GM12878 (cell line): ENCODE data around the gene STAT5A. TPM values are rescaled to one million over a fixed set of nuclear protein-coding genes. Genes with fewer than 3 reads are reported as not detected.

Source experiments
- ATAC-seq: fragments of 200-7000 bp; cut with Tn5 transposase; 3 replicates; pipeline ENCODE4 v1.9.1; 2020; ENCODE audit warnings: mild to moderate bottlenecking, moderate library complexity
- BruUV-seq: library from RNA; stranded (reverse); fragments of 400-500 nt; replicated peaks from 2 replicates; lab custom pipeline; 2021; lab: Mats Ljungman, UMichigan
- CTCF ChIA-PET: fragments of 300-600 bp; sonication (Branson Sonifier 250); formaldehyde crosslinking; extraction: SDS; loops from one replicate; lab custom pipeline; 2021; ENCODE audit warnings: inconsistent platforms; lab: Yijun Ruan, JAX
- POLR2A ChIA-PET: fragments of 350-600 bp; formaldehyde crosslinking; extraction: SDS; loops from one replicate; lab custom pipeline; 2021; ENCODE audit warnings: inconsistent platforms; lab: Charles Lee
- RAD21 ChIA-PET: fragments of 300-600 bp; sonication (Branson Sonifier 250); formaldehyde crosslinking; loops from one replicate; lab custom pipeline; 2023; ENCODE audit warnings: antibody characterized with exemption; ENCODE audit not compliant: unreplicated experiment; lab: Charles Lee
- SMC1A ChIA-PET: fragments of 300-600 bp; sonication (Branson Sonifier 250); formaldehyde crosslinking; loops from one replicate; lab custom pipeline; 2023; ENCODE audit not compliant: unreplicated experiment, uncharacterized antibody; lab: Charles Lee
- DNase-seq: peaks from one replicate; pipeline ENCODE4 v3.0.0-alpha.2; 2011; ENCODE audit warnings: low read depth, low spot score
- FAIRE-seq: peaks from 3 replicates; lab custom pipeline; 2011; peaks lifted over from hg19 to GRCh38; lab: Jason Lieb, UNC
- H2AFZ ChIP-seq: 2 replicates; pipeline ENCODE4 v1.6.0; 2011; ENCODE audit warnings: low read depth, low read length, control low read depth; ENCODE audit not compliant: control insufficient read depth
- H3K27ac ChIP-seq: 2 replicates; pipeline ENCODE4 v1.5.1; 2011; ENCODE audit warnings: control low read depth; ENCODE audit not compliant: control insufficient read depth, insufficient read depth
- H3K27me3 ChIP-seq, 2 experiments: replicated peaks in 1 of 2; 2 replicates each; pipeline versions ENCODE4 v1.6.0 to v1.6.1; 2011; ENCODE audit warnings: low read length in 1 of 2; ENCODE audit not compliant: control insufficient read depth in 2 of 2, insufficient read depth in 2 of 2
- H3K36me3 ChIP-seq, 2 experiments: 2 replicates each; pipeline ENCODE4 v1.5.1; 2011; ENCODE audit warnings: low read length in 1 of 2; ENCODE audit not compliant: control insufficient read depth in 2 of 2, insufficient read depth in 2 of 2
- H3K4me1 ChIP-seq: 2 replicates; pipeline ENCODE4 v1.6.1; 2011; ENCODE audit warnings: mild to moderate bottlenecking, low read length, moderate library complexity, mixed read lengths; ENCODE audit not compliant: control insufficient read depth, insufficient read depth
- H3K4me2 ChIP-seq: 2 replicates; pipeline ENCODE4 v1.6.0; 2011; ENCODE audit warnings: control low read depth; ENCODE audit not compliant: control insufficient read depth, insufficient read depth
- H3K4me3 ChIP-seq: fragments of 200-600 bp; sonication (generic); 2 replicates; pipeline ENCODE4 v1.5.1; 2016
- H3K79me2 ChIP-seq: 2 replicates; pipeline ENCODE4 v1.6.0; 2011; ENCODE audit warnings: low read length; ENCODE audit not compliant: control insufficient read depth, insufficient read depth
- H3K9ac ChIP-seq: 2 replicates; pipeline ENCODE4 v1.8.0; 2011; ENCODE audit warnings: low read length, control low read depth, mixed read lengths; ENCODE audit not compliant: control insufficient read depth, insufficient read depth
- H3K9me3 ChIP-seq: replicated peaks from 3 replicates; pipeline ENCODE4 v1.5.1; 2011; ENCODE audit warnings: mild to moderate bottlenecking, low read length; ENCODE audit not compliant: control insufficient read depth, insufficient read depth
- H4K20me1 ChIP-seq: 2 replicates; pipeline ENCODE4 v1.6.0; 2011; ENCODE audit not compliant: control insufficient read depth, insufficient read depth
- CREM ChIP-seq: IDR thresholded peaks from 2 replicates; pipeline ENCODE4 v1.6.1; 2014; ENCODE audit warnings: antibody characterized with exemption, low read depth
- IRF4 ChIP-seq: IDR thresholded peaks from 2 replicates; pipeline ENCODE4 v1.6.1; 2011; ENCODE audit warnings: low read depth, low read length
- NFIC ChIP-seq: IDR thresholded peaks from 2 replicates; pipeline ENCODE4 v1.6.1; 2012; ENCODE audit warnings: low read depth, mild to moderate bottlenecking, inconsistent platforms, low read length, moderate library complexity
- NR2F1 ChIP-seq: fragments of 450-650 bp; conservative IDR thresholded peaks from 2 replicates; pipeline ENCODE4 v1.6.1; 2017; ENCODE audit warnings: mild to moderate bottlenecking
- RAD51 ChIP-seq: fragments of 450-650 bp; IDR thresholded peaks from 2 replicates; pipeline ENCODE4 v1.6.1; 2016; ENCODE audit warnings: moderate library complexity, mild to moderate bottlenecking, inconsistent platforms
- RUNX3 ChIP-seq: IDR thresholded peaks from 2 replicates; pipeline ENCODE4 v1.6.1; 2012; ENCODE audit warnings: low read length, inconsistent platforms
- WGBS: methylation state at CpG from one replicate; pipeline ENCODE4 v1.1.6; 2016; ENCODE audit warnings: low lambda C conversion rate; ENCODE audit not compliant: insufficient replicate concordance, insufficient coverage; ENCODE audit errors: missing lambda C conversion rate; 5-methylcytosine and 5-hydroxymethylcytosine counted together
- in situ Hi-C: fragments of 300-500 bp; cut with MboI; formaldehyde crosslinking; loops from 9 replicates; pipeline ENCODE4 v1.14.3; 2018; ENCODE audit warnings: mixed read lengths
- intact Hi-C: fragments of 100-400 bp; cut with micrococcal nuclease; formaldehyde crosslinking; loops from one replicate; pipeline ENCODE4 v1.14.2; 2022; ENCODE audit not compliant: unreplicated experiment
- polyA plus RNA-seq, 11 experiments: library from polyadenylated mRNA; depleted of rRNA in 4 of 11; unstranded in 6 of 11; stranded (reverse) in 5 of 11; fragments of >200 nt; fragmentation: Nextera tagmentation in 4 of 11; fragmentation: Illumina TruSeq in 1 of 11; extraction: Ambion mirVana in 4 of 11; extraction: Trizol in 1 of 11; gene quantifications; 1 replicate in 1 of 11; 2 replicates in 10 of 11; pipeline versions ENCODE4 v1.2.1 to v1.2.3, GENCODE V29; 2011 to 2016; ENCODE audit warnings: inconsistent platforms in 2 of 11, missing spikeins in 2 of 11, low read depth in 1 of 11
- total RNA-seq, 4 experiments: library from RNA; depleted of rRNA in 3 of 4; stranded (reverse); fragments of >200 nt in 3 of 4; fragmentation: Illumina TruSeq in 1 of 4; extraction: Trizol in 1 of 4; gene quantifications; 2 replicates each; pipeline versions ENCODE4 v1.2.1 to v1.2.3, GENCODE V29; 2013 to 2021
- TF ChIP-seq, protein P1 (sequence below): fragments of 450-650 bp; IDR thresholded peaks from 2 replicates; pipeline ENCODE4 v1.6.1; 2016; ENCODE audit warnings: mild to moderate bottlenecking, moderate library complexity, borderline replicate concordance
- TF ChIP-seq, protein P2 (sequence below): IDR thresholded peaks from 2 replicates; pipeline ENCODE4 v1.6.1; 2012; ENCODE audit warnings: low read length, inconsistent platforms

The STAT5A gene
- total and polyA plus RNA-seq, 10 of the 15 experiments (the other 5 are each of a cell fraction or from before 2014, with no cell fraction given) = 14.8 to 86.4 (median 41.5) TPM

DNA sequence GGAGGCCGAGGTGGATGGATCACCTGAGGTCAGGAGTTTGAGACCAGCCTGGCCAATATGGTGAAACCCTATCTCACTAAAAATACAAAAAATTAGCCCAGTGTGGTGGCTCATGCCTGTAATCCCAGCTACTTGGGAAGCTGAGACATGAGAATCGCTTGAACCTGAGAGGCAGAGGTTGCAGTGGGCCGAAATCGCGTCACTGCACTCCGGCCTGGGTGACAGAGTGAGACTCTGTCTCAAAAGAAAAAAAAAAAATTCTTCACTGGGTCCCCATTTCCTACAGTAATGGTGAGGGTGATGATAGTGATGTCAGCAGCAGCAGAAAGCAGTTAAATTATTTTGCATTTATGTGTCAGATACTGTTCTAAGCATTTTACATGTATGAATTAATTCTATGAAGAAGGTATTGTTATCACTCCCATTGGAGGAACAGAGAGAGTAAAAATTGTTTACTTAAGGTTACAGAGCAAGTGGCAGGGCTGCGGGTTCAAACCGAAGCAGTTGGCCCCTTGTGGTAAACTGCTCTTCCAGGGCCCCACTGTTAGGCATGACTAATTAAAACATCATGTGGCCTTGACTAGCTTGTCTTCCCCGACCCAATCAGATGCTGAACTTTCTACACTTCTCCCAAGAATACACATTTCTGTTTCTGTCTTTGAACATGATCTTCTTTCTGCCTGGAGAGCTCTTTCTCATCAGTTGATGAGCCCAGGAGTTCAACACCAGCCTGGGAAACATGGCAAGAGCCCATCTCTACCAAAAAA lies 54.1 kb downstream of the STAT5A start:
- ChIA-PET SMC1A (interaction anchor here (0.7 to 4.8 kb wide), 9 partner anchors 8 to 120 kb away, joined by 3 to 32 read pairs (median 4); partner anchors contain the start of gene STAT3), RAD21 (interaction anchor here (0.6 to 3.5 kb wide), 7 partner anchors 16 to 95 kb away, joined by 3 to 21 read pairs (median 4); partner anchors contain the start of gene STAT3), POLR2A (interaction anchor here (0.5 to 1.6 kb wide), 9 partner anchors 12 to 1498 kb away, joined by 3 to 11 read pairs (median 3); partner anchors contain the start of gene STAT3), CTCF (interaction anchor here (0.6 to 6.3 kb wide), 5 partner anchors 46 to 164 kb away, joined by 3 to 48 read pairs (median 4); partner anchors contain the start of gene STAT3)
- in situ Hi-C loops (no loop called here), intact Hi-C loops (no loop called here)
- DNase-seq (no peak), ATAC-seq (peak; percentile 51), FAIRE-seq (peak; percentile 31)
- peaks cover 14% of the 10 kb centered on the region for H3K79me2 ChIP-seq
- no peaks in the 10 kb centered on the region for H3K9me3 ChIP-seq
- TF ChIP-seq RAD51 (peak; percentile 41; the same call in 1 of the 2 replicates), NFIC (0 out of 2 replicates have a peak, but pooled peaks have one; percentile 1), IRF4 (no peak), CREM (0 out of 2 replicates have a peak, but pooled peaks have one; percentile 8), NR2F1 (0 out of 2 replicates have a peak, but pooled peaks have one; percentile 25), RUNX3 (peak; percentile 87)
- TF ChIP-seq, protein P1, sequence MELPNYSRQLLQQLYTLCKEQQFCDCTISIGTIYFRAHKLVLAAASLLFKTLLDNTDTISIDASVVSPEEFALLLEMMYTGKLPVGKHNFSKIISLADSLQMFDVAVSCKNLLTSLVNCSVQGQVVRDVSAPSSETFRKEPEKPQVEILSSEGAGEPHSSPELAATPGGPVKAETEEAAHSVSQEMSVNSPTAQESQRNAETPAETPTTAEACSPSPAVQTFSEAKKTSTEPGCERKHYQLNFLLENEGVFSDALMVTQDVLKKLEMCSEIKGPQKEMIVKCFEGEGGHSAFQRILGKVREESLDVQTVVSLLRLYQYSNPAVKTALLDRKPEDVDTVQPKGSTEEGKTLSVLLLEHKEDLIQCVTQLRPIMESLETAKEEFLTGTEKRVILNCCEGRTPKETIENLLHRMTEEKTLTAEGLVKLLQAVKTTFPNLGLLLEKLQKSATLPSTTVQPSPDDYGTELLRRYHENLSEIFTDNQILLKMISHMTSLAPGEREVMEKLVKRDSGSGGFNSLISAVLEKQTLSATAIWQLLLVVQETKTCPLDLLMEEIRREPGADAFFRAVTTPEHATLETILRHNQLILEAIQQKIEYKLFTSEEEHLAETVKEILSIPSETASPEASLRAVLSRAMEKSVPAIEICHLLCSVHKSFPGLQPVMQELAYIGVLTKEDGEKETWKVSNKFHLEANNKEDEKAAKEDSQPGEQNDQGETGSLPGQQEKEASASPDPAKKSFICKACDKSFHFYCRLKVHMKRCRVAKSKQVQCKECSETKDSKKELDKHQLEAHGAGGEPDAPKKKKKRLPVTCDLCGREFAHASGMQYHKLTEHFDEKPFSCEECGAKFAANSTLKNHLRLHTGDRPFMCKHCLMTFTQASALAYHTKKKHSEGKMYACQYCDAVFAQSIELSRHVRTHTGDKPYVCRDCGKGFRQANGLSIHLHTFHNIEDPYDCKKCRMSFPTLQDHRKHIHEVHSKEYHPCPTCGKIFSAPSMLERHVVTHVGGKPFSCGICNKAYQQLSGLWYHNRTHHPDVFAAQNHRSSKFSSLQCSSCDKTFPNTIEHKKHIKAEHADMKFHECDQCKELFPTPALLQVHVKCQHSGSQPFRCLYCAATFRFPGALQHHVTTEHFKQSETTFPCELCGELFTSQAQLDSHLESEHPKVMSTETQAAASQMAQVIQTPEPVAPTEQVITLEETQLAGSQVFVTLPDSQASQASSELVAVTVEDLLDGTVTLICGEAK = no peak
- TF ChIP-seq, protein P2, sequence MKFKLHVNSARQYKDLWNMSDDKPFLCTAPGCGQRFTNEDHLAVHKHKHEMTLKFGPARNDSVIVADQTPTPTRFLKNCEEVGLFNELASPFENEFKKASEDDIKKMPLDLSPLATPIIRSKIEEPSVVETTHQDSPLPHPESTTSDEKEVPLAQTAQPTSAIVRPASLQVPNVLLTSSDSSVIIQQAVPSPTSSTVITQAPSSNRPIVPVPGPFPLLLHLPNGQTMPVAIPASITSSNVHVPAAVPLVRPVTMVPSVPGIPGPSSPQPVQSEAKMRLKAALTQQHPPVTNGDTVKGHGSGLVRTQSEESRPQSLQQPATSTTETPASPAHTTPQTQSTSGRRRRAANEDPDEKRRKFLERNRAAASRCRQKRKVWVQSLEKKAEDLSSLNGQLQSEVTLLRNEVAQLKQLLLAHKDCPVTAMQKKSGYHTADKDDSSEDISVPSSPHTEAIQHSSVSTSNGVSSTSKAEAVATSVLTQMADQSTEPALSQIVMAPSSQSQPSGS = peak; percentile 10; the same call in 1 of the 2 replicates
- H3K36me3 ChIP-seq = peaks cover 0 to 31% of the 10 kb centered on the region in 2 experiments
- H3K4me3 ChIP-seq = no peak overlapping the region; the same call in 1 of the 2 replicates
- peaks cover 55% of the 10 kb centered on the region for H3K4me1 ChIP-seq
- peak overlapping the region; percentile 36; the same call in 1 of the 2 replicates for H3K9ac ChIP-seq
- WGBS = 21% methylated on average over 9 of the region's 9 CpGs
- TSS peak; percentile 29 for BruUV-seq
- H4K20me1 ChIP-seq = no peaks in the 10 kb centered on the region
- H3K27me3 ChIP-seq = no peaks in the 10 kb centered on the region
- no peak overlapping the region for H2AFZ ChIP-seq
- H3K4me2 ChIP-seq = peak overlapping the region; percentile 73
- H3K27ac ChIP-seq = peak overlapping the region; percentile 88
